Testis (tissue), 2 donors: ENCODE results near the gene HDGFL3.

Source experiments
- CTCF ChIP-seq, 3 experiments: fragments of 450-650 bp in 2 of 3; fragments of 200-600 bp in 1 of 3; sonication (generic) in 1 of 3; IDR thresholded peaks; one replicate each; pipeline ENCODE4 v1.5.1; 2016 to 2019; ENCODE audit warnings: antibody characterized with exemption in 3 of 3, mild to moderate bottlenecking in 2 of 3, moderate library complexity in 1 of 3
- POLR2A ChIP-seq: fragments of 450-650 bp; IDR thresholded peaks from one replicate; pipeline ENCODE4 v1.6.1; 2017; ENCODE audit warnings: antibody characterized with exemption, mild to moderate bottlenecking, moderate library complexity

- TF ChIP-seq CTCF (IDR thresholded peaks at IDR 0.05) (no peak), POLR2A (no peak)
Observed at GRCh38 chr15:83092309-83092976, 115.2 kb downstream of the HDGFL3 start.
